DOHH2 (cell line): ENCODE measurements around the gene PCDHGB1.

Source experiments
- H3F3A ChIP-seq: fragments of 200-600 bp; sonication (generic), shearing (Covaris generic); 2 replicates; pipeline ENCODE4 v1.6.0; 2016; ENCODE audit warnings: antibody characterized with exemption, mild to moderate bottlenecking; ENCODE audit not compliant: control insufficient read depth, insufficient read depth
- H3K27ac ChIP-seq: fragments of 200-600 bp; sonication (generic); 2 replicates; pipeline ENCODE4 v1.5.1; 2014; ENCODE audit warnings: low read depth, mild to moderate bottlenecking, low read length, moderate library complexity
- H3K27me3 ChIP-seq: fragments of 200-600 bp; sonication (generic); 2 replicates; pipeline ENCODE4 v1.6.1; 2014; ENCODE audit warnings: mild to moderate bottlenecking, low read length, mixed read lengths; ENCODE audit not compliant: control insufficient read depth
- H3K36me3 ChIP-seq: fragments of 200-600 bp; sonication (generic); 2 replicates; pipeline ENCODE4 v1.6.1; 2014; ENCODE audit warnings: mild to moderate bottlenecking, low read length, moderate library complexity, mixed read lengths; ENCODE audit not compliant: control insufficient read depth
- H3K4me1 ChIP-seq: fragments of 200-600 bp; sonication (generic); 2 replicates; pipeline ENCODE4 v1.6.1; 2014; ENCODE audit warnings: mild to moderate bottlenecking, low read length, mixed read lengths; ENCODE audit not compliant: control insufficient read depth
- H3K4me2 ChIP-seq: fragments of 200-600 bp; sonication (generic); 2 replicates; pipeline ENCODE4 v1.6.0; 2014; ENCODE audit warnings: mild to moderate bottlenecking, low read length, moderate library complexity
- H3K4me3 ChIP-seq: fragments of 200-600 bp; sonication (generic); 2 replicates; pipeline ENCODE4 v1.5.1; 2014; ENCODE audit warnings: mild to moderate bottlenecking, low read length, mixed read lengths
- H3K79me2 ChIP-seq: fragments of 200-600 bp; sonication (generic); 2 replicates; pipeline ENCODE4 v1.6.1; 2014; ENCODE audit warnings: mild to moderate bottlenecking, low read length, mixed read lengths; ENCODE audit not compliant: control insufficient read depth
- H3K9me2 ChIP-seq: fragments of 200-600 bp; sonication (generic); replicated peaks from 2 replicates; pipeline ENCODE4 v1.6.1; 2014; ENCODE audit warnings: mild to moderate bottlenecking, low read length, mixed read lengths; ENCODE audit not compliant: control insufficient read depth
- H3K9me3 ChIP-seq: fragments of 200-600 bp; sonication (generic); 2 replicates; pipeline ENCODE4 v1.6.1; 2014; ENCODE audit warnings: antibody characterized with exemption, low read length, mixed read lengths; ENCODE audit not compliant: control insufficient read depth, insufficient read depth
- H4K20me1 ChIP-seq: fragments of 200-600 bp; sonication (generic); 2 replicates; pipeline ENCODE4 v1.6.0; 2014; ENCODE audit warnings: low read depth, mild to moderate bottlenecking, antibody characterized with exemption, low read length, moderate library complexity; ENCODE audit not compliant: control insufficient read depth, insufficient read depth
- CTCF ChIP-seq: fragments of 200-600 bp; sonication (generic); IDR thresholded peaks from one replicate; pipeline ENCODE4 v1.5.1; 2014; ENCODE audit warnings: antibody characterized with exemption, mild to moderate bottlenecking, low read depth, low read length; ENCODE audit not compliant: poor library complexity, severe bottlenecking
- EZH2phosphoT487 ChIP-seq: fragments of 200-600 bp; sonication (generic); IDR thresholded peaks from 2 replicates; pipeline ENCODE4 v1.6.1; 2017; ENCODE audit warnings: borderline replicate concordance, mild to moderate bottlenecking, antibody characterized with exemption, low read length, moderate library complexity, mixed read lengths

PCDHGB1 gene

GRCh38 chr5:141360685-141361084, 10.8 kb downstream of the PCDHGB1 start:
- Histone ChIP-seq H3K9me3 (peaks cover 39% of the 10 kb centered on the region), H3K27ac (peak overlapping the region; percentile 26), H3K79me2 (peaks cover 42% of the 10 kb centered on the region), H3K4me2 (peak overlapping the region; percentile 81), H3F3A (peaks cover 5% of the 10 kb centered on the region; the same call in 1 of the 2 replicates), H3K4me1 (peaks cover 25% of the 10 kb centered on the region), H3K9me2 (no peaks in the 10 kb centered on the region), H4K20me1 (no peaks in the 10 kb centered on the region), H3K36me3 (peaks cover 45% of the 10 kb centered on the region), H3K27me3 (no peaks in the 10 kb centered on the region), H3K4me3 (peak overlapping the region; percentile 75)
- TF ChIP-seq CTCF (no peak), EZH2phosphoT487 (no peak)

- Histone ChIP-seq H3K4me3 (peak overlapping the region; percentile 61), H3K79me2 (peaks cover 45% of the 10 kb centered on the region), H3K4me2 (peak overlapping the region; percentile 58), H3F3A (peaks cover 7% of the 10 kb centered on the region; the same call in 1 of the 2 replicates), H3K36me3 (peaks cover 54% of the 10 kb centered on the region), H3K4me1 (peaks cover 25% of the 10 kb centered on the region), H3K27me3 (no peaks in the 10 kb centered on the region), H3K27ac (peak overlapping the region; percentile 61), H3K9me3 (peaks cover 48% of the 10 kb centered on the region), H4K20me1 (no peaks in the 10 kb centered on the region), H3K9me2 (no peaks in the 10 kb centered on the region)
- no peak for TF ChIP-seq EZH2phosphoT487
- no peak for TF ChIP-seq CTCF
Measured at GRCh38 chr5:141362719-141363118, 12.8 kb downstream of the PCDHGB1 start.

GRCh38 chr5:141363952-141364660, 14.2 kb downstream of the PCDHGB1 start, which contains the start of gene PCDHGA5:
Gene PCDHGA5 (plus strand): TSS chr5:141364162. CDS start chr5:141364331, 169 bp downstream.
- Histone ChIP-seq H3K9me2 (no peaks in the 10 kb centered on the region), H3K27me3 (no peaks in the 10 kb centered on the region), H3K27ac (peak within 1 kb of the TSS; percentile 61), H3K4me2 (peak within 1 kb of the TSS; percentile 58), H3K36me3 (peaks cover 54% of the 10 kb centered on the region), H3K4me1 (peaks cover 28% of the 10 kb centered on the region), H4K20me1 (no peaks in the 10 kb centered on the region), H3K4me3 (peak within 1 kb of the TSS; percentile 61), H3F3A (peaks cover 8% of the 10 kb centered on the region; the same call in 1 of the 2 replicates), H3K9me3 (peaks cover 48% of the 10 kb centered on the region), H3K79me2 (peaks cover 45% of the 10 kb centered on the region)
- TF ChIP-seq CTCF (no peak), EZH2phosphoT487 (no peak)
